NK-92 (cell line): ENCODE measurements around the gene COL9A1.

Experiments used
- DNase-seq: peaks from one replicate; lab custom pipeline; 2025; ENCODE audit not compliant: unreplicated experiment; lab: John Stamatoyannopoulos, UW

Gene COL9A1

DNA sequence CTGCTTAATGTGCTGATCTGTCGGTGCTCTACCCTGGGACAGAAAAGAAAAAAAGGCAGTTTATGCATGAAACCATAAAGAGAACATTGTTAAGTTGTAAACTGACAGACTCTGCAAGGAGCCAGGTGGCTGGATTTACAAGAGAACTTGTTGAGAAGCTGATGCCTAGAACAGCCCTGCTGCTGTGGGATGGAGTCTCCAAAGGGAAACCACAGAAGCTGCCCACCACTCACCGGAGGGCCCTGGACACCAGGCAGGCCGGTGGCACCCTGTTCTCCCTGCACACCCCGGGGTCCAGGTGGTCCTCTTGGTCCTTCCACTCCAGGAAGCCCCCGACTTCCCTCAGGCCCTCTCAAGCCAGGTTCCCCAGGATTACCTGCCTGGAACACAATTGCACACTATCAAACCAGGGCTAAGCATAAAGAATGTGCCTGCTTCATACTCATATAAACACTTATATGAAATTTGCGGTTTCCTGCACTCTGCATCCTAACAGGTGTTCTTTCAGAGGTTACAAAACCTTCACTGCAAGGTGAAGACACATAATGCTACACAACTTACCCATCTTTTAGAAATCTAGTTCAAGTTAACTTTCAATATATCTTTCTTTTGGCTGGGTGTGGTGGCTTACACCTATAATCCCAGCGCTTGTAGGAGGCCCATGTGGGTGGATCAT is 68.2 kb downstream of the COL9A1 start:
- DNase-seq, result no peak

GRCh38 chr6:70231311-70231710 is 71.6 kb downstream of the COL9A1 start:
- DNase-seq, result no peak

DNA sequence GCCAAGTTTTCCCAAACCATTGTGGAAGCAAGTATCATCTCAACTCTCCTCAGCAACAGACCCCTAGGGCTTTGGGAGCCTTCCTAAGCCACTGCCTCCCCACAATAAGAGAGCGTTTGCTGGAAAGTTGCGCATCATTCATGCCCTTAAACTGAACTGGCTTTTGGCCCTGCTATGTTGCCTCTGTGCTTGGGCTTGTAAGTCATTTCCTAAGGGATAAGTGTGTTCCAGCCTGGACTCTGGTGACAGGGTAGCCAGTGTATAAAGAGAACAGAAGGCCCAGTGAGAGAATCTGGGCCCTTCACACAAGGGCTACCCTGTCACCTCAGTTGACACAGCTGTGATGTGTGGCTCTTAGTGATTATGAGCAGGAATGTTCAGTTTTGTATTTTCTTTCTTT is 77.8 kb downstream of the COL9A1 start:
- DNase-seq, result no peak

DNA sequence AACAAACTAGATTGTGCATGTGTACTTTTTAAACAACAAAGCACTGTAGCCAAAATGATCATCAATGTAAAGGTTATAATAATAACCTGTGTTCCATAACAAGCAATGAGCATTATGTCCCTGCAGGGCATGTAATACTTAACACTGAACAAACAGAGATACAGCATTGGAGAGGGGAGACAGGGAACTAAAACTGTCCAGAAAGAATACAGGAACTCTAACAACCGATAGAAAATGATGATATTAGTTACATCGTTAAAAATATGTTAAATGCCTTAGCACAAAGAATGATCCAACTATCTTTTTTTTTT is 80.5 kb downstream of the COL9A1 start:
- DNase-seq, result no peak

GRCh38 chr6:70221715-70222438 is 81.0 kb downstream of the COL9A1 start:
- DNase-seq, result no peak

GRCh38 chr6:70221025-70221714 is 81.7 kb downstream of the COL9A1 start:
- no peak for DNase-seq

- DNase-seq, result no peak
Observed at GRCh38 chr6:70219943-70220613, 82.8 kb downstream of the COL9A1 start.

DNA sequence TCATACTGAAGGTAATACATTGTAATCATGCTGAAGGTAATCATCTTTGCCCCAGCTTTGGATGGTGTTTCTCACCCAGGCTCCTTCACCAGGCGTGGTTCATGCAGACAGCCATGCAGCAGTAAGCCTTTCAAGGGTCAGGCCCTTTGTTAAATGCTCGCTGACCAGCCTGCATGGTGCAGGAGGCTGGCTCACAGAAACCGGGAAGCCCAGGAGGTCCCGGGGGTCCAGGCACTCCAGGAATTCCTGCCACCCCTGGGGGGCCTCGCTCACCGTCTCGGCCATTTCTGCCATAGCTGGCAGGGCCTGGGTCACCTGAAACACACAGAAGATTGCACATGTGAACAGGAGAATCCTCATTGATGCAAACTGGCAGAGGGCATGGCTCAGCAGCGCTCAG is 86.1 kb downstream of the COL9A1 start:
- no peak for DNase-seq

DNA sequence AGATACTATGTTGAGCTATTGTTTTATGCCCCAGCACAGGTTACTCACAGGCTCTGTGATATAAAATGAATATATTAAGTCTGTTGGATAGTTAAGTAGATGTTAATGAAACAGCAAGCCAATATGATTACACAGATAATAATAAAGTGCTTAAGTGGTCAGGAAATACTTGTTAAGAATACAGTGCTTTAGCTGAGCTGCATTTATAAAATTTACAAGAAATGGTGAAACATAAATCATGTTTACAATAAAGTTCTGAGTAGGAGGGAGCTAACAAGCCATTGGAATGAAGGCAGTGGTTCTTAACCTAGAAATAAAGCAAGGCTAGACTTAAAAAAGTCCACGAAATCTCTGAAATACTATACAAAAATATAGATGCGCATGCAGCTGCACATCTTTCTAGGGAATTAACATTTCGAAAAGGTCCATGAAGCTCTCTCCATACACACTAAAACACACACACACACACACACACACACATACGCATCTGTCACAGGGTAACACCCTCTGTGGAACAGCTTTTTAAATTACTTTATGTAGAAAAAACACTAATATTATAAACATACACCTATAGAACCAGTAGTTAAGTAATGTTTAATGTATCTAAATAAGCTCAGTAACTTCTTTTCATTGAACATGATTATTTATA is 87.3 kb downstream of the COL9A1 start:
- DNase-seq, result no peak

GRCh38 chr6:70210462-70210861 is 92.4 kb downstream of the COL9A1 start:
- no peak for DNase-seq

- no peak for DNase-seq
Observed at GRCh38 chr6:70208235-70208790, 94.6 kb downstream of the COL9A1 start.

- DNase-seq, result no peak
Observed at GRCh38 chr6:70198785-70199184, 104.1 kb downstream of the COL9A1 start.

- no peak for DNase-seq
Observed at GRCh38 chr6:70196531-70196930, 106.4 kb downstream of the COL9A1 start.

- DNase-seq, result no peak
Observed at GRCh38 chr6:70194421-70194820, 108.5 kb downstream of the COL9A1 start.

- no peak for DNase-seq
Observed at GRCh38 chr6:70188202-70188601, 114.7 kb downstream of the COL9A1 start.

DNA sequence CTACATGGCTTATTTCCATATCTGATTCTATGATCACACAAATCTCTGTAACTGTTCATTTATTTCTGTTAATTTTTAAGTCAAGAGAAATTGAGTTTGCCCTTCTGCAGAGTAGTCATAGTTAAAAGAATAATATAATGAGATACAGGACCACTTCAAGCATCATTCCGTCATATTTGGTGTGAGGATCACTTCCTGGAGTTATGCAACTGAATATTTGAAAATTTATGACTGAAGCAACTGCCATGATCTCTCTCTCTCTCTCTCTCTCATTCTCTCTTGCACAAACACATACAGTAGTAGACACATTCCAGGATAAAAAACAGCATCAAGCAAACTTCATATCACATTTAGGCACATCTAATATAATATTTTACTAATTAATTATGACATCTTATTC is 116.4 kb downstream of the COL9A1 start:
- no peak for DNase-seq

GRCh38 chr6:70184723-70185122 is 118.2 kb downstream of the COL9A1 start:
- no peak for DNase-seq

GRCh38 chr6:70183538-70183937 is 119.3 kb downstream of the COL9A1 start:
- DNase-seq, result no peak

GRCh38 chr6:70180901-70181599 is 121.8 kb downstream of the COL9A1 start:
- DNase-seq, result no peak

GRCh38 chr6:70180183-70180900 is 122.5 kb downstream of the COL9A1 start:
- no peak for DNase-seq
